SK-MEL-5 (cell line): Measurements from ENCODE around the gene TMED5. TPM values are rescaled to one million over a fixed set of nuclear protein-coding genes. Genes with fewer than 3 reads are reported as not detected.

Experiments
- DNase-seq: peaks from one replicate; pipeline ENCODE4 v3.0.0-alpha.2; 2016; ENCODE audit warnings: low read depth, low spot score
- in situ Hi-C: cut with HindIII; loops from 2 replicates; pipeline ENCODE4 v1.10.0; 2016; ENCODE audit warnings: low sequenced_read_pairs, high pct_unique_total_duplicates, low pct_unique_long_range_greater_than_20kb
- small RNA-seq, 2 experiments: library from RNA; depleted of rRNA; stranded (forward); fragments of <200 nt; gene quantifications; one replicate each; pipeline ENCODE3, GENCODE V24; 2014
- total RNA-seq: library from RNA; depleted of rRNA; stranded (reverse); fragments of >200 nt; shearing (Covaris generic); gene quantifications from 2 replicates; pipeline ENCODE4 v1.2.3, GENCODE V29; 2014; rRNA removed

The TMED5 gene
- total RNA-seq, 1 experiment from 2014 or later: 52.2 TPM

- in situ Hi-C loops: no loop called here
- no peak for DNase-seq
Observed at GRCh38 chr1:93102142-93102541, 78.1 kb downstream of the TMED5 start.

Small RNA genes within 50 kb of the gene (small RNA-seq; reads per million reads assigned to genes)
- gene AC126124.1: 0 reads per million in 2 experiments

Other genes starting within 250 kb of the TMED5 start
- 11.1 and 12.4 TPM in 2 replicates for gene DIPK1A, start 219.0 kb downstream of the TMED5 start, total RNA-seq
- 15.3 and 19.2 TPM in 2 replicates for gene MTF2, start 101.1 kb downstream of the TMED5 start, total RNA-seq
- gene CCDC18, start 311 bp upstream of the TMED5 start, total RNA-seq: 6.0 and 6.2 TPM in 2 replicates
- 37.4 and 39.2 TPM in 2 replicates for gene DR1, start 165.5 kb upstream of the TMED5 start, total RNA-seq